K562 (cell line): Measurements from ENCODE around the gene TGOLN2. TPM values are rescaled to one million over a fixed set of nuclear protein-coding genes. Genes with fewer than 3 reads are reported as not detected.

Experiments used
- ARID3A ChIP-seq: IDR thresholded peaks from 2 replicates; pipeline ENCODE4 v1.6.1; 2012; ENCODE audit warnings: low read depth, low read length, improper control_type of control experiment, borderline replicate concordance
- ATF6 ChIP-seq: sonication (generic); formaldehyde crosslinking; IDR thresholded peaks from 2 replicates; pipeline ENCODE4 v1.4.0; 2020; ENCODE audit warnings: mild to moderate bottlenecking, missing genetic modification reagents
- CTCFL ChIP-seq: IDR thresholded peaks from 2 replicates; pipeline ENCODE4 v1.6.1; 2011; ENCODE audit warnings: borderline replicate concordance, low read depth, mild to moderate bottlenecking, moderate library complexity, low read length; ENCODE audit not compliant: insufficient read depth, poor library complexity, severe bottlenecking
- FOXM1 ChIP-seq, 2 experiments: fragments of 450-650 bp in 1 of 2; sonication (generic) in 1 of 2; formaldehyde crosslinking in 1 of 2; IDR thresholded peaks; 2 replicates each; pipeline versions ENCODE4 v1.6.1 to v1.9.0; 2017 to 2022; ENCODE audit warnings: low read depth in 2 of 2, mild to moderate bottlenecking in 2 of 2, missing genetic modification reagents in 1 of 2, moderate library complexity in 1 of 2
- KHSRP ChIP-seq: fragments of 450-650 bp; IDR thresholded peaks from 2 replicates; pipeline ENCODE4 v1.6.1; 2017
- MTA3 ChIP-seq: fragments of 450-650 bp; formaldehyde crosslinking; IDR thresholded peaks from 2 replicates; pipeline ENCODE4 v1.6.1; 2017; ENCODE audit warnings: mild to moderate bottlenecking, borderline replicate concordance
- NFIC ChIP-seq: fragments of 450-650 bp; IDR thresholded peaks from 2 replicates; pipeline ENCODE4 v1.6.1; 2017; ENCODE audit warnings: mild to moderate bottlenecking, inconsistent platforms
- PURB ChIP-seq: sonication (generic); formaldehyde crosslinking; IDR thresholded peaks from 2 replicates; pipeline ENCODE4 v1.9.0; 2021; ENCODE audit warnings: low read depth, mild to moderate bottlenecking, missing genetic modification reagents
- RBM17 ChIP-seq: fragments of 200-400 bp; formaldehyde crosslinking; IDR thresholded peaks from 2 replicates; pipeline ENCODE4 v1.6.1; 2017; ENCODE audit warnings: low read depth, mild to moderate bottlenecking, low read length, borderline replicate concordance
- SETDB1 ChIP-seq: IDR thresholded peaks from one replicate; pipeline ENCODE4 v1.6.1; 2012; ENCODE audit warnings: low read length, control low read depth, inconsistent platforms
- TFAP4 ChIP-seq: sonication (generic); formaldehyde crosslinking; IDR thresholded peaks from 2 replicates; pipeline ENCODE4 v1.8.0; 2022; ENCODE audit warnings: missing genetic modification reagents, mild to moderate bottlenecking, moderate library complexity, borderline replicate concordance
- ZKSCAN8 ChIP-seq: fragments of 200-800 bp; sonication (Bioruptor generic); IDR thresholded peaks from 2 replicates; pipeline ENCODE4 v1.6.1; 2016; ENCODE audit warnings: missing genetic modification characterization, missing compliant biosample characterization
- ZNF232 ChIP-seq: sonication (generic); formaldehyde crosslinking; IDR thresholded peaks from 2 replicates; pipeline ENCODE4 v1.8.0; 2022; ENCODE audit warnings: mild to moderate bottlenecking, missing genetic modification reagents
- ZNF57 ChIP-seq: fragments of 450-650 bp; formaldehyde crosslinking; IDR thresholded peaks from 2 replicates; pipeline ENCODE4 v1.4.0; 2020; ENCODE audit warnings: mild to moderate bottlenecking, moderate library complexity
- polyA plus RNA-seq, 8 experiments: library from polyadenylated mRNA; depleted of rRNA in 4 of 8; stranded (reverse) in 5 of 8; unstranded in 3 of 8; fragments of >200 nt; fragmentation: Nextera tagmentation in 2 of 8; fragmentation: Illumina TruSeq in 1 of 8; extraction: Ambion mirVana in 2 of 8; extraction: Trizol in 1 of 8; gene quantifications; 2 replicates each; pipeline versions ENCODE4 v1.2.1 to v1.2.3, GENCODE V29; 2011 to 2014; ENCODE audit warnings: inconsistent platforms in 1 of 8, missing spikeins in 1 of 8
- total RNA-seq, 7 experiments: library from RNA; depleted of rRNA in 6 of 7; stranded (reverse); fragments of >200 nt in 6 of 7; fragmentation: Illumina TruSeq in 2 of 7; extraction: Trizol in 2 of 7; gene quantifications; 2 replicates each; pipeline versions ENCODE4 v1.2.1 to v1.2.3, GENCODE V29; 2011 to 2021; ENCODE audit warnings: low replicate concordance in 1 of 7

Gene TGOLN2
- total and polyA plus RNA-seq, 9 of the 15 experiments (the other 6 are each of a cell fraction or from before 2014, with no cell fraction given), result 13.0 to 66.5 (median 35.9) TPM

GRCh38 chr2:85326406-85327159 is 1.2 kb downstream of the TGOLN2 start (continued):
- TF ChIP-seq CTCFL (no peak), ZNF232 (CRISPR knock-in tag) (no peak), TFAP4 (CRISPR knock-in tag) (0 out of 2 replicates have a peak, but pooled peaks have one; percentile 18), ATF6 (0 out of 2 replicates have a peak, but pooled peaks have one; percentile 36), RBM17 (no peak), FOXM1 (IDR thresholded peaks at IDR 0.05; ENCODE audit: low read depth) (no peak), FOXM1 (CRISPR knock-in tag; IDR thresholded peaks at IDR 0.05; ENCODE audit: low read depth) (no peak), NFIC (0 out of 2 replicates have a peak, but pooled peaks have one; percentile 4), ARID3A (no peak), ZKSCAN8 (CRISPR knock-in tag) (no peak), PURB (no peak), KHSRP (no peak), SETDB1 (no peak), MTA3 (0 out of 2 replicates have a peak, but pooled peaks have one; percentile 45), ZNF57 (no peak)
